Left ventricle myocardium inferior (tissue), 1 donor: ENCODE results near the gene TSPAN17. TPM values are rescaled to one million over a fixed set of nuclear protein-coding genes. Genes with fewer than 3 reads are reported as not detected.
A peak's percentile ranks its signal among the peaks of the same experiment; 100 is the strongest.

Experiments
- DNase-seq: peaks from one replicate; pipeline ENCODE4 v3.0.0-alpha.2; 2020
- H3K27ac ChIP-seq: fragments of 200-600 bp; replicated peaks from 2 replicates; pipeline ENCODE4 v1.8.0; 2021
- H3K27me3 ChIP-seq: fragments of 200-600 bp; 2 replicates; pipeline ENCODE4 v1.8.0; 2021; ENCODE audit warnings: low read depth
- H3K36me3 ChIP-seq: fragments of 200-600 bp; 2 replicates; pipeline ENCODE4 v1.8.0; 2021
- H3K4me1 ChIP-seq: fragments of 200-600 bp; 2 replicates; pipeline ENCODE4 v1.8.0; 2021
- H3K4me3 ChIP-seq: fragments of 200-600 bp; 2 replicates; pipeline ENCODE4 v1.8.0; 2021; ENCODE audit warnings: mild to moderate bottlenecking, moderate library complexity
- H3K9me3 ChIP-seq: fragments of 200-600 bp; replicated peaks from 2 replicates; pipeline ENCODE4 v1.8.0; 2021
- intact Hi-C: fragments of 100-400 bp; cut with micrococcal nuclease; formaldehyde crosslinking; loops from one replicate; pipeline ENCODE4 v1.11.0; 2022
- total RNA-seq: library from RNA; stranded (reverse); fragmentation: NEBNext Ultra II Directional; extraction: Animal tissue kit (Norgen Biotek cat#: 25700); gene quantifications from one replicate; pipeline ENCODE4 v1.2.1, GENCODE V29; 2021
- TF ChIP-seq, protein P1 (sequence below): fragments of 200-600 bp; IDR thresholded peaks from 2 replicates; pipeline ENCODE4 v1.8.0; 2021; ENCODE audit warnings: antibody characterized with exemption, mild to moderate bottlenecking, borderline replicate concordance
- donor health status: DM: no; HTN: yes; CAD: no; lungs with severe emphysema.

TSPAN17 gene
- total RNA-seq, 1 donor from 2014 or later = 31.0 TPM

DNA sequence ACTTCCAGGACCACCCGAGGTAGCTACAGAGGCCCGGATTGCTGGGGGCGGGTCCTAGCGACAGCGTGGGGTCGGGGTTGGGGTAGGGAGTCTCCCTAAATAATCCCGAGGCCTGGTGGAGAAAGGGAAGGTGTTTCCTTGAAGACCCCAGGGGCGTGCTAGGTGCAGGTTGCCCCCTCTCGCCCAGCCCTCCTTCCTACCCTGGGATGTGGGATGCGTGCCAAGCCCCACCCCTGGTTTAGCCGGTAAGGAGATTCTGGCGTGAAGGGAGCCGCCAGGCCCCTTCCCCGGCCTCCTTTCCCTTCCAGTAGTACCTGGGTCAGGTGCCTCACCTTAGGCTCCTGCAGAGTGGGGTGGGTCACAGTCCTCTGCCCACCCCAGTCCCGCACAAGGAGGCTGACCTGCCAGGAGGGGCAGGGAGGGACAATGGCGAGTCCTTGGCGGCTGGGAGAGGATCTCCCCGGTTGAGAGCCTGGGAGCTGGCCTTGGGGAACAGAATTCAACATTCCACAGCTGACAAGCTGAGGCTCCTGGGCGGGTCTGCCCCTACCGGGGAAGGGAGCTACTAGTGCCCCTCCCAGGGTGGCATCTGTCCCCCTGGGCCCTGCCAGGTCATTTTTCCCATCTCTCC lies 674 bp downstream of the TSPAN17 start:
- Histone ChIP-seq H3K4me3 (peak overlapping the region; percentile 88), H3K4me1 (peaks cover 24% of the 10 kb centered on the region), H3K27ac (peak overlapping the region; percentile 80), H3K9me3 (no peaks in the 10 kb centered on the region), H3K36me3 (peaks cover 5% of the 10 kb centered on the region), H3K27me3 (no peaks in the 10 kb centered on the region)
- DNase-seq = peak; percentile 52
- TF ChIP-seq, protein P1, sequence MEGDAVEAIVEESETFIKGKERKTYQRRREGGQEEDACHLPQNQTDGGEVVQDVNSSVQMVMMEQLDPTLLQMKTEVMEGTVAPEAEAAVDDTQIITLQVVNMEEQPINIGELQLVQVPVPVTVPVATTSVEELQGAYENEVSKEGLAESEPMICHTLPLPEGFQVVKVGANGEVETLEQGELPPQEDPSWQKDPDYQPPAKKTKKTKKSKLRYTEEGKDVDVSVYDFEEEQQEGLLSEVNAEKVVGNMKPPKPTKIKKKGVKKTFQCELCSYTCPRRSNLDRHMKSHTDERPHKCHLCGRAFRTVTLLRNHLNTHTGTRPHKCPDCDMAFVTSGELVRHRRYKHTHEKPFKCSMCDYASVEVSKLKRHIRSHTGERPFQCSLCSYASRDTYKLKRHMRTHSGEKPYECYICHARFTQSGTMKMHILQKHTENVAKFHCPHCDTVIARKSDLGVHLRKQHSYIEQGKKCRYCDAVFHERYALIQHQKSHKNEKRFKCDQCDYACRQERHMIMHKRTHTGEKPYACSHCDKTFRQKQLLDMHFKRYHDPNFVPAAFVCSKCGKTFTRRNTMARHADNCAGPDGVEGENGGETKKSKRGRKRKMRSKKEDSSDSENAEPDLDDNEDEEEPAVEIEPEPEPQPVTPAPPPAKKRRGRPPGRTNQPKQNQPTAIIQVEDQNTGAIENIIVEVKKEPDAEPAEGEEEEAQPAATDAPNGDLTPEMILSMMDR = no peak
- intact Hi-C loops = no loop called here

DNA sequence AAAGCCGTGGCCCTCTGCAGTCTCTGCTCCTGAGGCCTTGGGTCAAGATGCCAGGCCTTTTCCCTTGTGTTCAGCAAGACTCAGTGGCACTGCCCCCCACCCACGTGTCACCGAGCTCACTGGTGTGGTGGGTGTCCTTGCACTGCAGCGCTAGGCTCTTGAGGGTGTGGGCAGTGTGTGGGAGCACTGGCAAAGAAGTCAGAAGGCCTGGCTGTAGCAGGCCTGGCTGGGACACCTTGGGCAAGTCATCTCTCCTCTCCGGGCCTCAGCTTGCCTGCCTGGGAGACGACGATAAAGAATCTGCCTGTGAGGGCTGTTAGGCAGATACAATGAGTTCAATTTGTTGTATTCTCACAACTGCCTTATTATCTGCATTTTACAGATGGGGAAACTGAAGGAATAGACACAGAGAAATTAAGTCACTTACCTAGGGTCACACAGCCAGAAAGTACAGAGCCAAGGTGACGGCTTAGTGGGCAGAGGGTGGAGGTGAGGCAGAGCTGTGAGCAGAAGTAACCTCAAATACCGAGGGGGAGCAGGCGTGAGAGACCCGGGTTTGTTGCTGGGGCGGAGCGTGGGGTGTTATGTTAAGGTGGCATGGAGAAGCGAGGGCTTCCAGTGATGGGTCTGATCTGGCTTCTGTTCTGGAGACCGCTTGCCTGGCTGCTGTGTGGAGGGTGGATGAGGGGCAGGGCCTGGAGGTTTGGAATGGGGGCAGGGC lies 1.4 kb downstream of the TSPAN17 start:
- Histone ChIP-seq H3K27ac (peak overlapping the region; percentile 80), H3K4me1 (peaks cover 24% of the 10 kb centered on the region), H3K4me3 (peak overlapping the region; percentile 88), H3K27me3 (no peaks in the 10 kb centered on the region), H3K36me3 (peaks cover 11% of the 10 kb centered on the region), H3K9me3 (no peaks in the 10 kb centered on the region)
- TF ChIP-seq, protein P1 = no peak
- intact Hi-C loops = no loop called here
- DNase-seq = no peak

DNA sequence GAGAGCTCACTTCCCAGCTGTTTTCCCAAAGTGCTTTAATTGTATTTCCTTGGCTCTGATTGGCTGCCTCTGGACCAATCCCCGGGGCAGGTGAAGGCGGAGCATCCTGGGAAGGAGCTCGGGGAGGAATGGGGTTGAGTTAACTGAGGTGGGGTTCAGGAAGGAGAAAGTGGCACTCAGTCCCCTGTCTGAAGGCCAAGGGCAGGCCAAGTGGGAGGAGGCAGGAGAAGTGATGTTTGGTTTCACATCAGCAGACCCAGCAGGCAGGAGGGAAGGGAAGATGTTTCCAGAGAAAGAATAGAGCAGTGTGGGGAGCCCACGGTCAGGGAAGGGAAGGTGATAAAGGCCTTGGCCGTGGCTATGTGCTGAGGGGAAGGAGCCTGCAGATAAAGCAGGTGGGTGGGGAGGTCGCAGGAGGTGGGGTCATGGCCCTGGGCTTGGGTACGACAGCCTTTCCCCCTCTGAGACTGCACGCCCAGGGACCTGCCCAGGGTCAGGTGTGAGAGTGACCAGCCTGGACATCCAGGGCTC lies 3.1 kb downstream of the TSPAN17 start:
- Histone ChIP-seq H3K4me3 (no peak overlapping the region), H3K27me3 (no peaks in the 10 kb centered on the region), H3K9me3 (no peaks in the 10 kb centered on the region), H3K36me3 (peaks cover 28% of the 10 kb centered on the region), H3K4me1 (peaks cover 24% of the 10 kb centered on the region), H3K27ac (no peak overlapping the region)
- TF ChIP-seq, protein P1 = no peak
- no peak for DNase-seq
- intact Hi-C loops = no loop called here

DNA sequence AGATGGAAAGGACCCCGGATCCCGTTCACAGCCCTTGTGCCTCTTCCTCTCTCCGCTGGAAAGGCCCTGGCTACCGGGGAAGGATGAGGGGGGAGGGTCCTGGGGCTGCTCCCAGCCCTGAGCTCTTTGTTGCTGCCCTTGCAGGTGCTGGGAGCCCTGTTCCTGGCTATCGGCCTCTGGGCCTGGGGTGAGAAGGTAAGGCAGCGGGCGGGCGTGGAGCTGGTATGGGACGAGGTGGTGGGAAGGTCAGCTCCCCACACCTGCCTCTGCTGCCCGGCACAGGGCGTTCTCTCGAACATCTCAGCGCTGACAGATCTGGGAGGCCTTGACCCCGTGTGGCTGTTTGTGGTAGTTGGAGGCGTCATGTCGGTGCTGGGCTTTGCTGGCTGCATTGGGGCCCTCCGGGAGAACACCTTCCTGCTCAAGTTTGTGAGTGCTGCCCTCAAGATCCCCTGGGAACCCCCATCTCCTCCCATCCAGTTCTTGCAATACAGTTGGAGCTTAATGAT lies 4.2 kb downstream of the TSPAN17 start:
- DNase-seq = no peak
- no peaks in the 10 kb centered on the region for H3K27me3 ChIP-seq
- H3K27ac ChIP-seq = no peak overlapping the region
- H3K36me3 ChIP-seq = peaks cover 32% of the 10 kb centered on the region
- no peak overlapping the region for H3K4me3 ChIP-seq
- TF ChIP-seq, protein P1 = no peak
- H3K9me3 ChIP-seq = no peaks in the 10 kb centered on the region
- intact Hi-C loops = no loop called here
- H3K4me1 ChIP-seq = peaks cover 22% of the 10 kb centered on the region

DNA sequence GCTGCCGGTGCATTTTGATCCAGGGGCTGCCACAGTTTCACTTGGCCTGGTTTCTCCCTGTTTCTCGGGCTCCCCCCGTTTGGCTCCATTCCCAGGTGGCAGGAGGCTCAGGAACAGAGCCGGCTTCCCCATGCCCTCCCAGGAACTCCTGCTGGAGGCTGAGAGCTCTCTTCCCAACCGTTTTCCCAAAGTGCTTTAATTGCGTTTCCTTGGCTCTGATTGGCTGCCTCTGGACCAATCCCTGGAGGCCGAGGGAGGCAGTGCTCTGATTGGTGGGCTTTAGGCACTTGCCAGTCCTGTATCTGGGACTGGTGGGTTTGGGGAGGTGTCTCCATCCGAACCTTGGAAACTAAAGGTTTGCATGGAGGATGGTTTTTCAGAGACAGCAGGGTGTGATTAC lies 4.9 kb downstream of the TSPAN17 start:
- TF ChIP-seq, protein P1 = no peak
- DNase-seq = no peak
- intact Hi-C loops = no loop called here
- Histone ChIP-seq H3K36me3 (peaks cover 36% of the 10 kb centered on the region), H3K4me1 (peaks cover 17% of the 10 kb centered on the region), H3K27me3 (no peaks in the 10 kb centered on the region), H3K9me3 (no peaks in the 10 kb centered on the region), H3K4me3 (no peak overlapping the region), H3K27ac (no peak overlapping the region)
